Endothelial cell of hepatic sinusoid (primary cell): ENCODE results near the gene CDKAL1.

Source experiments
- in situ Hi-C: cut with HindIII; loops from 2 replicates; pipeline ENCODE4 v1.10.0; 2017; ENCODE audit warnings: low sequenced_read_pairs

The CDKAL1 gene

DNA sequence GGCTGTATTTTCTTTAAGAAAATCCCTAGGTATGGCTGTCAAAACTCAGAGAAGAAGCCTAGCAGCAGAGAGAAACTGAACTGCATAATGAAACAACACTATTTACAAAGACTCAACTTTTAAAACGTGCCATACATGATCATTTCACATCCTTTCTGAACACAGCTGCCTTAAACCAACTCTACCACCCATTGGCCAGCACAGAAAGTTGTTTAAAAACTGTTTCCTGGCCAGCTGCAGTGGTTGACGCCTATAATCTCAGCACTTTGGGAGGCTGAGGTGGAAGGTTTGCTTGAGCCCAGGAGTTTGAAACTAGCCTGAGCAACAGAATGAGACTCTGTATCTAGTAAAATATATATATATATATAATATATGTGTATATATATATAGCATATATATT is 722.9 kb downstream of the CDKAL1 start:
- in situ Hi-C loops, result loop anchor here (5.0 kb wide), 1 partner anchor 55 kb away; no protein-coding TSS in a partner anchor

DNA sequence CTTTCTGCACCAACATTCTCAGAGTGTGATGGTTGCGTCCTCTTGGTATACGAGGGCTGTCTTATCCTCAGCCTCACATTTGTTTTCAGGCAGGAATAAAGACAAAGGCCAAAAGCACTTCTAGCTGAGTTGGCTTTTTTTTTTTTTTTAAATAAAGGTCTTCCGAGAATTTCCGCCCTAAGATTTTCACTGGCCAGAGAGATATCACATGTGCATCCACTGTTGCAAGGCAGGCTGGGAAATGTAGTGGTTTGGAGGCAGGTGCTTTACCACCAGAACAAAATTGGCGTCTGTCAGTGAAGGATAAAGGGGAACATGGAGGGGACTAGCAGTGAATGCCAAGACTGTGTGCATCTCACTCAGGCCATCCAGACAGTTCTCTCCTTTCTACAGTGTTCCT is 724.4 kb downstream of the CDKAL1 start:
- in situ Hi-C loops, result loop anchor here (5.0 kb wide), 1 partner anchor 54 kb away; no protein-coding TSS in a partner anchor

DNA sequence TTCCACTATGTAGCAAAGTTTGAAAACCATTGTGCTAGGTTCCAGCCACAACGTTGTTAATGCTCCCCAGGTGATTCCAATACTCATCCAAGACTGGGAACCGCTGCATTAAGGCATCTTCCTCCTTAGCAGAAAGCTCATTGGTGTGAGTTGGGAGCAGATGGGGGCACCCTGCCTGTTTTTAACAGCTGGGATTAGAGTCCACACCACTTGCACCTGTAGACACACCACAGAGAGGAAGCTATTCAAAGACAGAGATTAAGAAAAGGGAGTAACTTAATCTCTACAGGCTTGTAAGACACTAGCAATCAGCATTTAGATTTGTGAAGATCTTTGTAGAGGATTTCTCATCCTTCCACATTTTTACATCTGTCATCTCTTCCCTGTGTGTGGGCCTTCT is 725.4 kb downstream of the CDKAL1 start:
- in situ Hi-C loops, result loop anchor here (5.0 kb wide), 1 partner anchor 53 kb away; no protein-coding TSS in a partner anchor

DNA sequence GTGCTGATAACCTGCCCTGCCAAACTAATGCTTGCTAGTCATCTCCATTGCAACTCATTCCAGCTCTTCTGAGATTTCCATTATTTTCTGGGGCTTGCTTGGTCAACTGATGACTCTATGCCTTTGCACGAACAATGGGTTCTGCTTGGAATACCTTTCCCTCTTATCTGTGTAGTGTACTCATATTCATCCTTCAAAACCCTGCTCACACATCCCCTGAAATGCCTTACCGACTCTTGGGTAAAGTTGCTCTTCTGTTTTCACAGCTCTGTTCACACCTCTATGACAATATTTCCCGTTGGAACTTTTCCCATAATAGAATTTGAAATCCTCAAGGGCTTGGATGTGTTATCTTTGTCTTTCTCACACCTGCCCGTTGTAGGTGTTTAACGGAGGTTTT is 728.2 kb downstream of the CDKAL1 start:
- in situ Hi-C loops, result no loop called here

DNA sequence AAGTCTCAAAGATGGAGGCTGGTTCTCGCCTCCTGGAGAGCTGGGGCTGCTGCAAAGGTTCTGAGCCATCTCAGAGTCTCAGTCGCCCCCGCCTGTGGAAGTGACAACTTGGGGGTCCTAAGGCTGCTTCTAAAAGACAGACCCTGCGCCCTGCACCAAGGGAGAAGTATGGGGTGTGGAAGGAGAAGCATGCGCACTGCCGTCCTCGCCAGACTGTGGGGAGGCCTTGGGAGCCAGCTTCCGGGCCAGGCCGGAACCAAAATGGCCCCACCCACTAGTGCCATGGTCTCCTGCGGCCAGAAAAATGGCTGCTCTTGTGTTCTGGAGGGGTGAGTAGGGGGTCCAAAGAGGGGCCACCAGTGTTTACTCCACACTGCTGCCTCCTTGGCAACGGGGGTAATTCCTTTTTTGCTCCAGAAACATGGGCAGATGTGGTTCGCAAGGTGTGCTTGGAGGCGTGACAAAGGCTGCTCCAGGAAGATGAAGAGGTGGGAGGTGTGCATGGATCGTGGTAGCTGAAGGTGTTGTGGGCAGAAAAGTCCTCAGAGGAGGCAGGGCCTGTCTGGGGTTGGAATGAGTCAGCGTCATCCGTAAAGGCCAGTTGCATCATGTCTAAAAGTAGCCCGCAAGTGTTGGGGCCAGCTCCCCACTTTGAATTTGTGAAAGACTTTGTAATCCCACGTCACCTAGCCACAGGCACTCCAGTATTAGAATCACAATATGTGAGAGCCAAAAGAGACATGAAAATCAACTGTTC is 729.5 kb downstream of the CDKAL1 start:
- in situ Hi-C loops, result no loop called here

DNA sequence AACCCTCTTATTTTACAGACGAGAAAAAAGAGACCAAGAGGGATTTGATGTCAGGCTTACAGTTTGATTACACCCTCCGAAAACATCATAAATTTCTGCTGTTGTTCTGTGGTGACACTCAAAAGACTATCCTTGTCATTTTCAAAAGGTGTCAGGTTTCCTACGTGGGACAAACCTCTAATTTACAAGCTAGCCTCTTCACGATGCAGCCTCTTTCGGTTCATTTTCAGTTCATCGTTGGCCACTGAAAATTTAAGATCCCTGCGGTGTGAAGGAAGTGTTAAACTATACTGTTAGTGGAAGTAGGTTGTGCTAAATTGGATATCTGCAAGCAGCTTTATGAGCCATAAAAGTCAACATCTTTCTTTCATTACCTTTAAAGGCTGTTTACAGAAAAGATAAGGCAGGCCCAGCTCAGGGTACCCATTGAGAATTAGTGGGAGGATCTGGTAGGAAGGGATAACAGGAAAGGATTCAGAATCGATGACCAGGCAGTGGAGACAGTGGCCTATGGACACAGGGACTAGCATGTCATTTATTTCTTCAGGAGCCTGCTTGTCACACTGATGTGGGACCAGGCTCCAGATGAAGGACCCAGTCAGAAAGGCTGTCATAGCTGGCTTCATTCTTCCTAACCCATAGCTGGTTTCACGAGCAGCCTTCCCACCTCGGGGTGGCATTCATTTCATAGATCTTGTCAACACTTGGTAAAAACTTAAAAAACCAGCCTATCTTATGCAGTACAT is 730.2 kb downstream of the CDKAL1 start:
- in situ Hi-C loops, result no loop called here

DNA sequence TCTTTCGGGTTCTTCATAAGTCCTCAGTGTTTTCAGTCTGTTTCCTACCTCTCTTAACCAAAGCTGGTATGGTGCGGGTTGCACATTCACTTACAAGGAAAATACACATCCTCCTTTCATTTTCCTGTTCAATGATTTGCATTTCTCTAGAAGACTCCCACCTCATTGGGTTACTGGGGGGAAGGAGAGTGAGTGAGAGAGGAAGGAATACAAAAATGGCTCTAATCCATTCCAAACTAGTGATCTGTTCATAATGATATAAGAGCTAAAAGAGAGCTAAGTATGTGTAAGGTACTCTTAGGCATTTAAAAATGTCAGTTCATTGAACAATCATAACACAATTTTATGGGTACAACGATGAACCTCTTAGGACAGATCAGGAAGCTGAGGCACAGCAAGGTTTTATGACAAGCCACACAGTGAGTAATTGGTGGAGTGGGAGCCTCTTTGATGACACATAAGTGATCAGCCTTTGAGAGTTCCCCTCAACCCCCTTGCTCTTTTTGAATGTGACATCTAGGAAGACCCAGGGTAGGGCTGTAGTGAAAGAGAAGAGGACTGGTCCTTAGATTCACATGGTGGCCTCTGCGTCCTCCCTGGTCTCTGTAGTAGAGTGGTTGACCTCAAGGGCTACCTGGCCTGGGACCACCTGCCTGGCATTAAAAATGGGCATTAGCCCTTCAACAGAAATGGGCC is 730.9 kb downstream of the CDKAL1 start:
- in situ Hi-C loops, result no loop called here

DNA sequence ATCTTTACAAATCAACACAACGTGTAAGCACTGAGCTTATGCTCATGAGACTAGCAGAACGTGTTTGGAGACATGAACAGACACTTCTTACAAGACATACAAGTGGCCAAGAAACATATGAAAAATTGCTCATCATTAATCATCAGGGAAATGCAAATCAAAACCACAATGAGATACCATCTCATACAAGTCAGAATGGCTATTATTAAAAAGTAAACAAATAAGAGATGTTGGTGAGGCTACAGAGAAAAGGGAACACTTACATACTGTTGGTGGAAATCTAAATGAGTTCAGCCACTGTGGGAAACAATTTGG is 731.4 kb downstream of the CDKAL1 start:
- in situ Hi-C loops, result no loop called here

DNA sequence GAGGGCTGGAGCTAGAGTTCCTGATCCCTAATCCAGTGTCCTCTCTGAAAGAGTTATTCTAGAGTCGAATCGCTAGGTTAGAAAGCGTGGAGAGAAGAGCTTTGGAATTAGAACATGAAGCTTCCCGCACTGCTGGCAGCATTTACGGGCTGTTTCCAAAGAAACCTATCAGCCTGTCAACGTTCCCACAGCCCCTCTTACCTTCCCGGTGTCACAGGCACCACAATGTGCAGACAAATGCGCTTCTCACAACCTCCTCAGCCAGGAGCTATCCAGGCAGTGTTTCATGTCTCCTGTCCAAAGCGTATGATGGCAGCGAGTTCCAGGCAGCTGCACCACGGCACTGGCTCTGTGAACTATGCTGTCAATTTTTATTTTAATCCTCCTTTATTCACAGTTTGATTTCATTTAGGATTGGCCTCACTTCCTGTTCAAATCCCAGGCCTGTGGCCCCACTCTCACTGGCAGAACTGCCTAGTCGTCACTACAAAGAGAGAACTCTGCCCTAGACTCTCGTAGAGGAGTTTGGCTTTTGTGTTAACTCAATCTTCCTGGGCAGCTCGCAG is 736.5 kb downstream of the CDKAL1 start:
- in situ Hi-C loops, result no loop called here

DNA sequence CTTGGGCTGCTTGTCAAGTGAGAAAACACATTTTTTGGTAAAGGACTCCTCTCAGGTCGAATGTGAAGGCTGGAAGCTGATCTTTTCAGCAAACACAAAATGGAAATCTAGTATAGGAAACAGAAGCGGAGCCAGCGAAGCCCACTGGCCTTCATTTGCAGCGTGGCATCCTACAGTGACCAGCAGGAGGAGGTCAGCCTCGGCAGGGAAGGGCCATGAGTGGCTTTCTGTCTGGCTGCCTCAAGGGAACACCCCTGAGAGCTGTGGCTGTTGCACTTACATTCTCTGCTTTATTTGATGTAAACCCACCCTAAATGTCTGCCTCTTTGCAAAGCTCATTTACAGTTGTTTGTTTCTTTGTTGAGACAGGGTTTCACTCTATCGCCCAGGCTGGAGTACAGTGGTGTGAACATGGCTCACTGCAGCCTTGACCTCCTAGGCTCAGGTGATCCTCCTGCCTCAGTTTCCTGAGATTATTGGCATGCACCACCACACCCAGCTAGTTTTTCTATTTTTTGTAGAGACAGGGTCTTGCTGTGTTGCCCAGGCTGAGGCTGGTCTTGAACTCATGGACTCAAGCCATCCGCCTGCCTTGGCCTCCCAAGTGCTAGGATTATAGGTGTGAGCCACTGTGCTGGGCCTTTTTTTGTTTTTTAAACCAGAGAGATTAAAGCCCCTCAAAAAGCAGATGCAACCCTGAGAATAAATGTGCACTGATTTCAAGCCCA is 737.3 kb downstream of the CDKAL1 start:
- in situ Hi-C loops, result no loop called here

DNA sequence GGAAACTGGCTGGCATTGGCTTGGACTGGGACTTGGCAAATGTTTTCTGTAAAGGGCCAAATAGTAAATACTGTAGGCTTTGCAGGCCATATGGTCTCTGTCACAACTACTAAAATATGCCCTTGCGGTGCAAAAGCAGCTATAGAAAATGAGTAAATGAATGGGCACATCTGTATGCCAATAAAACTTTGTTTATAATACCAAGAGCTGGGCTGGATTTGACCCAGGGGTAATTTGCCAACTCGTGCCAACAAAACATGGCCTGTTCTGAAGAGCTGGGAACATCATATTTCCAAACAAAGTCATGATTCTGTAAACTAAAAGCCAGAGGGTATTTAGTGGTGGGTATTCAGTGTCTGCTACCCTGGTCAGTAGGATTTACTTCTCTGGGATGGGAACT is 739.2 kb downstream of the CDKAL1 start:
- in situ Hi-C loops, result no loop called here

DNA sequence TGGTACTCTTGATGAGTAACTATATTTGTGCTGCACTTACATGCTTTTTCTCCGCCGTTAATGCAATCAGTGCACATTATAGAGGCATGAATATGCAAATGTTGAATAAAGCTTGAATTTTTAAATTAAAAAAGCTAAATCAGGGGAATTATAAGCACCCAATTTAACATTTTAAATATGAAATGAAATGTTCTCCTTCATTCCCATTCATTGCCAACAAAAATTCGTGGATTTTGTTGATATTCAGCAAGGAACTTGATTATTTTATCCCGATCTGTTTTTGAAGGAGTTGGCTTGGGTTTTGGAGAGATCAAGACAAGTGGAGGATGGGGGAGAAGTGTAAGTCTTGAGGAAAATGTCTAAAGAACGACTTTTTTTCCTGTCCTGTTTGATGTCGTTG is 740.6 kb downstream of the CDKAL1 start:
- in situ Hi-C loops, result no loop called here

DNA sequence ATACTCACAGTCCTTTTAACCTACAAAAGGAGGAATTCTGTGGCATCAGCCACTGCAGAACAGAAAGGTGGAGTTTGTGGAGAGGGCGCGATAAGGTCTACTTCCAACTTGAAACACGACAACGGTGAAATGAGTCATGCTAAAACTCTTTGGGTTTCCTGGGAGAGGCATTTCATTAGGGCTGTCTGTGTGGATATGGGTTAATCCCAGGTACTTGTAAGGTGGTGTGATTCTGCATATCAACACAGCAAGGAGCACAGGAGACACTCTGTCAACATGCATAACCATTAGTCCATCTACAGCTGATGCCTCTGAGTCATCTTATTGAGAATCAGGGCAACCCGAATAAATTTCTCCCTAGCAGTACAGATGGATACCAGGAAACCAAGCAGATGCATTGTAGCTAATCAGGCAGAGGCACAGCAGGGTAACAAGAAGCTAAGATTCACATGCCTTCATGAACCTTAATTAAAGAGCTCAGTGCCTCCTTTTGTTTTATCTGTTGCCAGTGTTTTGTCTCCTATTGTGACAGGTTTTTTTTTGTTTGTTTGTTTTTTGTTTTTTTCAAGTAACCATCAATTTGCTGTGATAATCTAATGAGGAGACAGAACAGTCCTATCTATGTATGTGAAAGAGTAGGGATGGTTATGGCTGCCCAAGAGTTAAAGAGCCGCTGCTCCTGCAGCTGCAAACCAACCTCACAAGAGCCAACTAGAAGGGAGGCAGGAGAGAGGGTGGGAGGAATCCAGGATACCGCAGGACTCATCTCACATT is 743.5 kb downstream of the CDKAL1 start:
- in situ Hi-C loops, result no loop called here

DNA sequence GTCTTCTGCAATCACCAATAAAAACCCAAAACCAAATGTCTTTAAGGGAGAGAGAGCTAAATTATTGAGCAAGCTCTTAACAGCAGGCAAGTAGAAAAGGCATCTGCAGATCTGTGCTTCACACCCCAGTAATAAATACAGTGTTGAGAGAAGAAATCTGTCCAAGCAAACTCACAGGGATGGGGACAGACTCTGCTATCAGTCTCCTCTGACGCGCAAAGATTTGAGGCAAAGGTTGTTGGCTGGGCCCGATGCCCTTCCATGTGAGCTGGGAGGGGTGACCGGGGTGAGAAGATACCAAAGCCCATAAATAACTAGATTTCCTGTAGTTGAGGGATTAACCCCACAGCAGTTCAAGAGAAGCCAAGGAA is 744.1 kb downstream of the CDKAL1 start:
- in situ Hi-C loops, result no loop called here

DNA sequence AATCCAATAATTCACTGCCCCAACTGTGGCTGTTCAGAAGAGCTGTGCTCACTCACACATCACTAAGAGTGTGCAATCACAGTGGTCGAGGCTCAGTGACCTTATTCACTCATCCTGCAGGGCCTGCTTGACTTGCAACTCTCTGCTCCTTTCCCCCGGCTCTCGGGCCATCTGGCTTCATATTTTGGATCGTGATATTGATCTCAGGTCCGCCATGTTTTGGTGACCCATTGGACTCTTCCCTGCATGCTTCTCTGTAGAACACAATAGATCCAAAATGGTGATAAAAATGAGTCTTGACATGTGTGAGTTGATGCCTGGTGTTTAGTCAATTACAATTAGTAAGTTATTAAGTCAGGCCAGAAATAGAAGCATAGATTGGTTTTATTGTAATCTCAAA is 745.4 kb downstream of the CDKAL1 start:
- in situ Hi-C loops, result no loop called here

DNA sequence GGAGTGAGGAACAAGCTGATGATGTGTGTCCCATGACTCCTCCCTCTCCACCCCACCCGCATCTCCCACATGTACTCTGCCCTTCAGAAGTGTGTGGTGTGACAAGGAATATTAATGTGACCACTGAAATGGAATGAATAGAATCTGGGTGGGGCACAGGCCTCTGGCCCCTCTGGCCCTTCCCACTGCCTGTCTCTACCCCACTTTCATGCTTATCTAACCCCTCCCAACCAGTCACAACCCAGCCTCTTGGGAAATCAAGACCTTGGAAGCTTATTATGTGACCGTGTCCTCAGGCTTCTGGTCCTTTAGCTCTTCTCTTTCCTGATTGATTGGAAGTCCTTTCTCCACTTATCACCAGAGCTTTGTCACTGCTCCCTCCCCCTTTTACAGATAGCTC is 747.1 kb downstream of the CDKAL1 start:
- in situ Hi-C loops, result no loop called here
